KMS-11 (cell line): ENCODE measurements around the gene KCNAB1.
"Not testable (repeated sequence)": the region's sequence is repeated elsewhere in the genome, so short reads cannot be mapped to it uniquely, and the experiment has no call there.

Experiments used
- H2AFZ ChIP-seq: fragments of 200-600 bp; sonication (generic); 2 replicates; pipeline ENCODE4 v1.6.1; 2016; ENCODE audit warnings: antibody characterized with exemption, mixed run types, low read depth
- H3K27ac ChIP-seq: fragments of 200-600 bp; sonication (generic); 2 replicates; pipeline ENCODE4 v1.6.1; 2016; ENCODE audit warnings: mild to moderate bottlenecking, mixed run types
- H3K27me3 ChIP-seq: fragments of 200-600 bp; sonication (generic); 2 replicates; pipeline ENCODE4 v1.6.1; 2017; ENCODE audit warnings: mild to moderate bottlenecking, low read depth, mixed run types, moderate library complexity; ENCODE audit not compliant: insufficient read depth
- H3K36me3 ChIP-seq: fragments of 200-600 bp; sonication (generic); 2 replicates; pipeline ENCODE4 v1.6.1; 2017; ENCODE audit warnings: mild to moderate bottlenecking, mixed run types; ENCODE audit not compliant: insufficient read depth
- H3K4me1 ChIP-seq: fragments of 200-600 bp; sonication (generic); 2 replicates; pipeline ENCODE4 v1.6.1; 2016; ENCODE audit warnings: mild to moderate bottlenecking, low read depth, mixed run types; ENCODE audit not compliant: poor library complexity, severe bottlenecking
- H3K4me2 ChIP-seq: fragments of 200-600 bp; sonication (generic); 2 replicates; pipeline ENCODE4 v1.7.0; 2016; ENCODE audit warnings: mild to moderate bottlenecking, mixed run types
- H3K4me3 ChIP-seq: fragments of 200-600 bp; sonication (generic); IDR thresholded peaks from 2 replicates; pipeline ENCODE4 v1.6.1; 2017; ENCODE audit warnings: low read depth, low read length, mixed read lengths; ENCODE audit not compliant: insufficient read depth
- H3K79me2 ChIP-seq: fragments of 200-600 bp; sonication (generic); 2 replicates; pipeline ENCODE4 v1.6.1; 2016; ENCODE audit warnings: low read depth, mixed run types; ENCODE audit not compliant: insufficient read depth
- H3K9ac ChIP-seq: fragments of 200-600 bp; sonication (generic); 2 replicates; pipeline ENCODE4 v1.6.1; 2016; ENCODE audit warnings: mild to moderate bottlenecking, mixed run types
- H4K20me1 ChIP-seq: fragments of 200-600 bp; sonication (generic); 2 replicates; pipeline ENCODE4 v1.6.1; 2016; ENCODE audit warnings: mild to moderate bottlenecking, mixed run types; ENCODE audit not compliant: insufficient read depth
- CTCF ChIP-seq: fragments of 200-600 bp; sonication (generic); conservative IDR thresholded peaks from 2 replicates; pipeline ENCODE4 v1.6.1; 2017; ENCODE audit warnings: low read depth, mild to moderate bottlenecking, antibody characterized with exemption, low read length, moderate library complexity, mixed read lengths

The KCNAB1 gene

GRCh38 chr3:156094391-156094790 is 26.0 kb upstream of the KCNAB1 start:
- Histone ChIP-seq H3K36me3 (no peaks in the 10 kb centered on the region), H3K27me3 (no peaks in the 10 kb centered on the region), H4K20me1 (no peaks in the 10 kb centered on the region), H2AFZ (no peak overlapping the region), H3K79me2 (no peaks in the 10 kb centered on the region), H3K27ac (no peak overlapping the region), H3K4me3 (no peak overlapping the region), H3K4me1 (no peaks in the 10 kb centered on the region), H3K9ac (no peak overlapping the region), H3K4me2 (no peak overlapping the region)
- no peak for TF ChIP-seq CTCF

GRCh38 chr3:156095652-156096051 is 24.7 kb upstream of the KCNAB1 start:
- not testable (repeated sequence) for H3K4me1 ChIP-seq, H3K27ac ChIP-seq, H3K4me3 ChIP-seq, H3K27me3 ChIP-seq, H4K20me1 ChIP-seq, H3K4me2 ChIP-seq, H3K9ac ChIP-seq, H2AFZ ChIP-seq, H3K79me2 ChIP-seq, H3K36me3 ChIP-seq

DNA sequence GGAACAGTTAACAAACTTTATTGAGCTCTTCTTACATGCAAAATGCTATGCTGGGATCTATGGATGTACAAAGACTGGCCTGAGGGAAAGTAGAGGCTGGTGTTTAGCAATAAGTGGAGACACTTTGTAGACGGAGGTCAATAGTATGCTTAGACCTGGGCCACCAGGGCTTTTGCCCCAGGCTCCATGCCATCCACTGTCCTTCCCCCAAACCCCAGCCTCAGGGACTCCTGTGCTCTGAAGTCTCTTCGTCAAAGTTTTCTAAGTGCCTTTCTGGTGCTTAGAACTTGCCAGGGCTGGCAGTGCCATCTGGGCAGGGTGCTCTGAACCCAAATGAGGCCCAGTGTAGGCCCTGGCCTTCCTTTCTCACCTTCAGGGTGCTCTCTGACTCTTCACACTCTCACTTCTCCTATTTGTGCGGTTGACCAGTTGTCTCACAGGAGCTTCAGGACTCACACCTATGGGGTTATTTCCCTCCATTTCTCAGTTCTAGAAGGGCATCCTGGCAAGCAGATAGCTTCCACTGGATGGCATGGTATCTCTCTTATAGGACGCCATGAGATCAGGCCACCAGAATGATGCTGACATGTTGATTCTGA is 21.8 kb upstream of the KCNAB1 start:
- Histone ChIP-seq H3K79me2 (no peaks in the 10 kb centered on the region), H3K4me3 (no peak overlapping the region), H3K27me3 (no peaks in the 10 kb centered on the region), H3K36me3 (no peaks in the 10 kb centered on the region), H3K4me2 (no peak overlapping the region), H3K4me1 (no peaks in the 10 kb centered on the region), H2AFZ (no peak overlapping the region), H4K20me1 (no peaks in the 10 kb centered on the region), H3K9ac (no peak overlapping the region), H3K27ac (no peak overlapping the region)
- TF ChIP-seq CTCF = no peak

DNA sequence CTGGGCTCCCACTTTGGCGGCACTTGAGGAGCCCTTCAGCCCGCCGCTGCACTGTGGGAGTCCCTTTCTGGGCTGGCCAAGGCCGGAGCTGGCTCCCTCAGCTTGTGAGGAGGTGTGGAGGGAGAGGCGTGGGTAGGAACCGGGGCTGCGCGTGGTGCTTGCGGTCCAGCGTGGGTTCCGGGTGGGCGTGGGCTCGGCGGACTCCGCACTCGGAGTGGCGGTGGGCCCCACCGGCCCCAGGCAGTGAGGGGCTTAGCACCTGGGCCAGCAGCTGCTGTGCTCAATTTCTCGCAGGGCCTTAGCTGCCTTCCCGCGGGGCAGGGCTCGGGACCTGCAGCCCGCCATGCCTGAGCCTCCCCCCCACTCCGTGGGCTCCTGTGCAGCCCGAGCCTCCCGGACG is 21.0 kb upstream of the KCNAB1 start:
- H3K36me3 ChIP-seq, H3K4me1 ChIP-seq, H4K20me1 ChIP-seq, H3K4me2 ChIP-seq, H3K4me3 ChIP-seq, H2AFZ ChIP-seq, H3K9ac ChIP-seq, H3K27me3 ChIP-seq, H3K27ac ChIP-seq, H3K79me2 ChIP-seq: not testable (repeated sequence)

DNA sequence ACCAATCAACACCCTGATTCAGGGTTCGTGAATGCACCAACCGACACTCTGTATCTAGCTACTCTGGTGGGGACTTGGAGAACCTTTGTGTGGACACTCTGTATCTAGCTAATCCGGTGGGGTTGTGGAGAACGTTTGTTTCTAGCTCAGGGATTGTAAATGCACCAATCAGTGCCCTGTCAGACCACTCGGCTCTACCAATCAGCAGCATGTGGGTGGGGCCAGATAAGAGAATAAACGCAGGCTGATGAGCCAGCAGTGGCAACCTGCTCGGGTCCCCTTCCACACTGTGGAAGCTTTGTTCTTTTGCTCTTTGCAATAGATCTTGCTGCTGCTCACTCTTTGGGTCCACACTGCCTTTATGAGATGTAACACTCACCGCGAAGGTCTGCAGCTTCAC is 20.4 kb upstream of the KCNAB1 start:
- H3K9ac ChIP-seq, H3K4me2 ChIP-seq, H3K79me2 ChIP-seq, H3K4me3 ChIP-seq, H2AFZ ChIP-seq, H3K27me3 ChIP-seq, H3K36me3 ChIP-seq, H4K20me1 ChIP-seq, H3K27ac ChIP-seq, H3K4me1 ChIP-seq: not testable (repeated sequence)

DNA sequence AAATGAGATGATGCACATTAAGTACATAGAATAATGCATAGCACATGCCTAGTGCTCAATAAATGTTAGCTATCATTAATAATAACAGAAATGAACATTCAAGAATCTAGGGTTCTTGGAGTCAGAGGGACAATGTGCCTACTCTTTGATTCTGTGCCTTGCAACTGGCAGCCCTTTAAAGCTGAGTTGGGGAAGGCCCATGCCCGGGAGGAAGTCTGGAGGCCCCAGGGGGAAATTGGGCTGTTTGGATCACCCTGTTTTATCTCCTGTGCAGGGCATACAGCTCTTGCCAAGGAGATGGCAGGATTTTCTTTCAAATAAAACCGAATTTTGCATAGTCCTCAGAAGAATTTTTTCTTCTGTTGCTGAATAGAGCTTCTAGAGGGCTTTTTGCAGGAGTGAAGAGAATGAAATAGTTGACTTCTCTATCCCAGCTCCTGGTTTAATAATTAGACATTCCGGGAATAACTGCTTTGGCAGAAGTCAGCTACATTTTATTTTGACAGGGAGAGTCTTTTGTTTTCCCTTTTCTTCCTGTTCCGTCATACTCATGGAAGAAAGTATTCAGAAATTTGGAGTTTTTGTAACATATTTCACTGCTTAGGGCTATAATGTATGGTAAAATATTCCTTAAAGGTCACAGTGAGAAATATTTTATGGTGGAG is 18.0 kb upstream of the KCNAB1 start:
- no peaks in the 10 kb centered on the region for H3K36me3 ChIP-seq
- no peak overlapping the region for H3K27ac ChIP-seq
- no peak overlapping the region for H3K9ac ChIP-seq
- no peaks in the 10 kb centered on the region for H3K79me2 ChIP-seq
- H4K20me1 ChIP-seq = no peaks in the 10 kb centered on the region
- no peak overlapping the region for H3K4me2 ChIP-seq
- H2AFZ ChIP-seq = no peak overlapping the region
- no peaks in the 10 kb centered on the region for H3K4me1 ChIP-seq
- no peak for TF ChIP-seq CTCF
- H3K27me3 ChIP-seq = no peaks in the 10 kb centered on the region
- H3K4me3 ChIP-seq = no peak overlapping the region
